ENCODE data around the gene UBR7. TPM values are rescaled to one million over a fixed set of nuclear protein-coding genes. Genes with fewer than 3 reads are reported as not detected.

Gene UBR7
- total and polyA plus RNA-seq, 2 experiments from 2014 or later = 12.4 to 45.3 TPM

- H3K27me3 Mint-ChIP-seq (ENCODE audit: insufficient read depth, low read depth, poor library complexity) = peaks cover 4% of the 10 kb centered on the region
- ATAC-seq = 0 out of 3 replicates have a peak, but pooled peaks have one; percentile 26
- 0 out of 2 replicates have a peak, but pooled peaks cover 5% of the 10 kb centered on the region for H4K20me1 ChIP-seq (replicated peaks; ENCODE audit: insufficient read depth)
- H3K9me3 Mint-ChIP-seq = no peaks in the 10 kb centered on the region
- DNase-seq (ENCODE audit: low spot score) = peak; percentile 15
- H3K4me3 Mint-ChIP-seq = no peak overlapping the region
- H3K4me1 Mint-ChIP-seq = no peaks in the 10 kb centered on the region
- peaks cover 58% of the 10 kb centered on the region for H3K36me3 Mint-ChIP-seq (ENCODE audit: low read depth)
- H3K4me1 ChIP-seq (ENCODE audit: insufficient read depth) = no peaks in the 10 kb centered on the region
- H3F3A ChIP-seq (replicated peaks; ENCODE audit: low read depth) = no peaks in the 10 kb centered on the region
- no peaks in the 10 kb centered on the region for H3K9me2 ChIP-seq (ENCODE audit: insufficient read depth)
- H3K4me3 ChIP-seq = no peak overlapping the region
- no peaks in the 10 kb centered on the region for H3K79me2 ChIP-seq (replicated peaks; ENCODE audit: insufficient read depth)
- H3K27me3 ChIP-seq (ENCODE audit: insufficient read depth) = no peaks in the 10 kb centered on the region
- no peak overlapping the region for H3K27ac Mint-ChIP-seq
- H3K36me3 ChIP-seq (ENCODE audit: insufficient read depth) = peaks cover 20% of the 10 kb centered on the region
- no peak overlapping the region for H2AFZ ChIP-seq
- H3K4me2 ChIP-seq = no peak overlapping the region
- no peak overlapping the region for H3K27ac ChIP-seq (ENCODE audit: low read depth)
- TF ChIP-seq EZH2 (IDR thresholded peaks at IDR 0.05; ENCODE audit: low read depth, unreplicated experiment) (no peak), EZH2phosphoT487 (IDR thresholded peaks at IDR 0.05; ENCODE audit: unreplicated experiment) (no peak), STAT1 (IDR thresholded peaks at IDR 0.05; ENCODE audit: unreplicated experiment) (no peak), CTCF (conservative IDR thresholded peaks at IDR 0.05; ENCODE audit: low read depth in 2 of 2) (no peak), POLR2AphosphoS5 (IDR thresholded peaks at IDR 0.05; ENCODE audit: low read depth) (no peak), JUNB (IDR thresholded peaks at IDR 0.05; ENCODE audit: unreplicated experiment) (no peak), ZNF114 (CRISPR knock-in tag; IDR thresholded peaks at IDR 0.05) (no peak), ETS1 (IDR thresholded peaks at IDR 0.05) (no peak), REST (IDR thresholded peaks at IDR 0.05; ENCODE audit: unreplicated experiment) (no peak), ZNF462 (CRISPR knock-in tag; IDR thresholded peaks at IDR 0.05) (no peak), ZNF331 (CRISPR knock-in tag; IDR thresholded peaks at IDR 0.05; ENCODE audit: low read depth) (no peak)
Measured at GRCh38 chr14:93223565-93223964, 16.5 kb downstream of the UBR7 start.

Data from GM23338 (cell line).